ENCODE measurements around the gene STOX1. TPM values are rescaled to one million over a fixed set of nuclear protein-coding genes. Genes with fewer than 3 reads are reported as not detected.

STOX1 gene
- total and polyA plus RNA-seq, 2 of the 13 experiments (the other 11 are each of a cell fraction or from before 2014, with no cell fraction given), result 2.5 to 6.0 TPM

- TF ChIP-seq ZNF75D (CRISPR knock-in tag; IDR thresholded peaks at IDR 0.05; ENCODE audit: borderline replicate concordance), result no peak
- TF ChIP-seq ZNF773 (CRISPR knock-in tag; IDR thresholded peaks at IDR 0.05; ENCODE audit: borderline replicate concordance), result no peak
- TF ChIP-seq MED13 (CRISPR knock-in tag; IDR thresholded peaks at IDR 0.05), result no peak
- no peak for TF ChIP-seq PAWR (CRISPR knock-in tag; IDR thresholded peaks at IDR 0.05; ENCODE audit: borderline replicate concordance)
- 0 out of 2 replicates have a peak, but pooled peaks have one; percentile 33 for TF ChIP-seq SP140L (CRISPR knock-in tag; IDR thresholded peaks at IDR 0.05; ENCODE audit: borderline replicate concordance)
- TF ChIP-seq GLMP (CRISPR knock-in tag; IDR thresholded peaks at IDR 0.05; ENCODE audit: borderline replicate concordance), result no peak
- no peak for TF ChIP-seq RAD51 (IDR thresholded peaks at IDR 0.05; ENCODE audit: borderline replicate concordance)
- TF ChIP-seq ZNF761 (CRISPR knock-in tag; conservative IDR thresholded peaks at IDR 0.05), result no peak
- 0 out of 2 replicates have a peak, but pooled peaks have one; percentile 13 for TF ChIP-seq ZNF142 (CRISPR knock-in tag; IDR thresholded peaks at IDR 0.05)
- no peak for TF ChIP-seq ZBTB37 (CRISPR knock-in tag; IDR thresholded peaks at IDR 0.05)
- TF ChIP-seq SUZ12 (IDR thresholded peaks at IDR 0.05; ENCODE audit: low read depth, low read length), result no peak
- TF ChIP-seq HNRNPK (IDR thresholded peaks at IDR 0.05; ENCODE audit: low read depth, low read length, poor library complexity, severe bottlenecking), result no peak
- TF ChIP-seq ZNF841 (CRISPR knock-in tag; IDR thresholded peaks at IDR 0.05; ENCODE audit: borderline replicate concordance), result no peak
- TF ChIP-seq JUND (CRISPR knock-in tag; IDR thresholded peaks at IDR 0.05), result no peak; the same call in 1 of the 2 replicates
- TF ChIP-seq ZNF251 (CRISPR knock-in tag; IDR thresholded peaks at IDR 0.05), result no peak
- peak; percentile 75; the same call in 1 of the 2 replicates for TF ChIP-seq BRF2 (CRISPR knock-in tag; IDR thresholded peaks at IDR 0.05)
- peak; percentile 84; the same call in 1 of the 2 replicates for TF ChIP-seq ZNF691 (CRISPR knock-in tag; IDR thresholded peaks at IDR 0.05; ENCODE audit: borderline replicate concordance, low read depth)
- peak; percentile 76 for TF ChIP-seq RARA (CRISPR knock-in tag; IDR thresholded peaks at IDR 0.05)
These were observed 49.2 kb downstream of the STOX1 start (continued) for GRCh38 chr10:68876246-68877138.
